GM12878 (cell line): ENCODE data around the gene MICB. TPM values are rescaled to one million over a fixed set of nuclear protein-coding genes. Genes with fewer than 3 reads are reported as not detected.

Experiments
- ATAC-seq: fragments of 200-7000 bp; cut with Tn5 transposase; 3 replicates; pipeline ENCODE4 v1.9.1; 2020; ENCODE audit warnings: mild to moderate bottlenecking, moderate library complexity
- BruUV-seq: library from RNA; stranded (reverse); fragments of 400-500 nt; replicated peaks from 2 replicates; lab custom pipeline; 2021; lab: Mats Ljungman, UMichigan
- CTCF ChIA-PET: fragments of 300-600 bp; sonication (Branson Sonifier 250); formaldehyde crosslinking; extraction: SDS; loops from one replicate; lab custom pipeline; 2021; ENCODE audit warnings: inconsistent platforms; lab: Yijun Ruan, JAX
- POLR2A ChIA-PET: fragments of 350-600 bp; formaldehyde crosslinking; extraction: SDS; loops from one replicate; lab custom pipeline; 2021; ENCODE audit warnings: inconsistent platforms; lab: Charles Lee
- RAD21 ChIA-PET: fragments of 300-600 bp; sonication (Branson Sonifier 250); formaldehyde crosslinking; loops from one replicate; lab custom pipeline; 2023; ENCODE audit warnings: antibody characterized with exemption; ENCODE audit not compliant: unreplicated experiment; lab: Charles Lee
- SMC1A ChIA-PET: fragments of 300-600 bp; sonication (Branson Sonifier 250); formaldehyde crosslinking; loops from one replicate; lab custom pipeline; 2023; ENCODE audit not compliant: unreplicated experiment, uncharacterized antibody; lab: Charles Lee
- DNase-seq: peaks from one replicate; pipeline ENCODE4 v3.0.0-alpha.2; 2011; ENCODE audit warnings: low read depth, low spot score
- FAIRE-seq: peaks from 3 replicates; lab custom pipeline; 2011; peaks lifted over from hg19 to GRCh38; lab: Jason Lieb, UNC
- H2AFZ ChIP-seq: 2 replicates; pipeline ENCODE4 v1.6.0; 2011; ENCODE audit warnings: low read depth, low read length, control low read depth; ENCODE audit not compliant: control insufficient read depth
- H3K27ac ChIP-seq: 2 replicates; pipeline ENCODE4 v1.5.1; 2011; ENCODE audit warnings: control low read depth; ENCODE audit not compliant: control insufficient read depth, insufficient read depth
- H3K27me3 ChIP-seq, 2 experiments: replicated peaks in 1 of 2; 2 replicates each; pipeline versions ENCODE4 v1.6.0 to v1.6.1; 2011; ENCODE audit warnings: low read length in 1 of 2; ENCODE audit not compliant: control insufficient read depth in 2 of 2, insufficient read depth in 2 of 2
- H3K36me3 ChIP-seq, 2 experiments: 2 replicates each; pipeline ENCODE4 v1.5.1; 2011; ENCODE audit warnings: low read length in 1 of 2; ENCODE audit not compliant: control insufficient read depth in 2 of 2, insufficient read depth in 2 of 2
- H3K4me1 ChIP-seq: 2 replicates; pipeline ENCODE4 v1.6.1; 2011; ENCODE audit warnings: mild to moderate bottlenecking, low read length, moderate library complexity, mixed read lengths; ENCODE audit not compliant: control insufficient read depth, insufficient read depth
- H3K4me2 ChIP-seq: 2 replicates; pipeline ENCODE4 v1.6.0; 2011; ENCODE audit warnings: control low read depth; ENCODE audit not compliant: control insufficient read depth, insufficient read depth
- H3K4me3 ChIP-seq: fragments of 200-600 bp; sonication (generic); 2 replicates; pipeline ENCODE4 v1.5.1; 2016
- H3K79me2 ChIP-seq: 2 replicates; pipeline ENCODE4 v1.6.0; 2011; ENCODE audit warnings: low read length; ENCODE audit not compliant: control insufficient read depth, insufficient read depth
- H3K9ac ChIP-seq: 2 replicates; pipeline ENCODE4 v1.8.0; 2011; ENCODE audit warnings: low read length, control low read depth, mixed read lengths; ENCODE audit not compliant: control insufficient read depth, insufficient read depth
- H3K9me3 ChIP-seq: replicated peaks from 3 replicates; pipeline ENCODE4 v1.5.1; 2011; ENCODE audit warnings: mild to moderate bottlenecking, low read length; ENCODE audit not compliant: control insufficient read depth, insufficient read depth
- H4K20me1 ChIP-seq: 2 replicates; pipeline ENCODE4 v1.6.0; 2011; ENCODE audit not compliant: control insufficient read depth, insufficient read depth
- ASH2L ChIP-seq: fragments of 300-600, 200-600 bp; sonication (generic); IDR thresholded peaks from 2 replicates; pipeline ENCODE4 v1.6.1; 2017; ENCODE audit warnings: low read depth, mild to moderate bottlenecking, borderline replicate concordance
- BHLHE40 ChIP-seq, 2 experiments: fragments of 450-650 bp in 1 of 2; IDR thresholded peaks; 2 replicates each; pipeline ENCODE4 v1.6.1; 2011 to 2017; ENCODE audit warnings: low read depth in 2 of 2, borderline replicate concordance in 1 of 2, improper control_type of control experiment in 1 of 2, low read length in 1 of 2, mild to moderate bottlenecking in 1 of 2
- CREB1 ChIP-seq: IDR thresholded peaks from 2 replicates; pipeline ENCODE4 v1.6.1; 2012; ENCODE audit warnings: low read depth, mild to moderate bottlenecking, inconsistent platforms
- RBBP5 ChIP-seq: fragments of 200-600 bp; sonication (generic); conservative IDR thresholded peaks from 2 replicates; pipeline ENCODE4 v1.6.1; 2016
- RFX5 ChIP-seq: IDR thresholded peaks from 2 replicates; pipeline ENCODE4 v1.6.1; 2011; ENCODE audit warnings: low read depth, low read length, improper control_type of control experiment
- SIN3A ChIP-seq: IDR thresholded peaks from 2 replicates; pipeline ENCODE4 v1.6.1; 2012; ENCODE audit warnings: low read depth, low read length, improper control_type of control experiment
- SP1 ChIP-seq: IDR thresholded peaks from one replicate; pipeline ENCODE4 v1.6.1; 2011; ENCODE audit warnings: low read depth, low read length
- SPI1 ChIP-seq: IDR thresholded peaks from 2 replicates; pipeline ENCODE4 v1.6.1; 2011; ENCODE audit warnings: low read depth, mild to moderate bottlenecking, low read length, moderate library complexity, borderline replicate concordance; ENCODE audit not compliant: insufficient read depth
- SUZ12 ChIP-seq: fragments of 200-600 bp; sonication (generic); IDR thresholded peaks from one replicate; pipeline ENCODE4 v1.6.1; 2018; ENCODE audit warnings: antibody characterized with exemption, mild to moderate bottlenecking; ENCODE audit not compliant: unreplicated experiment
- TARDBP ChIP-seq: IDR thresholded peaks from 2 replicates; pipeline ENCODE4 v1.6.1; 2016; ENCODE audit warnings: borderline replicate concordance
- YBX1 ChIP-seq: fragments of 450-650 bp; IDR thresholded peaks from 2 replicates; pipeline ENCODE4 v1.6.1; 2016; ENCODE audit warnings: antibody characterized with exemption
- ZBTB4 ChIP-seq: fragments of 450-650 bp; formaldehyde crosslinking; IDR thresholded peaks from 2 replicates; pipeline ENCODE4 v1.4.0; 2022; ENCODE audit warnings: mild to moderate bottlenecking, moderate library complexity
- WGBS: methylation state at CpG from one replicate; pipeline ENCODE4 v1.1.6; 2016; ENCODE audit warnings: low lambda C conversion rate; ENCODE audit not compliant: insufficient replicate concordance, insufficient coverage; ENCODE audit errors: missing lambda C conversion rate; 5-methylcytosine and 5-hydroxymethylcytosine counted together
- in situ Hi-C: fragments of 300-500 bp; cut with MboI; formaldehyde crosslinking; loops from 9 replicates; pipeline ENCODE4 v1.14.3; 2018; ENCODE audit warnings: mixed read lengths
- intact Hi-C: fragments of 100-400 bp; cut with micrococcal nuclease; formaldehyde crosslinking; loops from one replicate; pipeline ENCODE4 v1.14.2; 2022; ENCODE audit not compliant: unreplicated experiment
- polyA plus RNA-seq, 11 experiments: library from polyadenylated mRNA; depleted of rRNA in 4 of 11; unstranded in 6 of 11; stranded (reverse) in 5 of 11; fragments of >200 nt; fragmentation: Nextera tagmentation in 4 of 11; fragmentation: Illumina TruSeq in 1 of 11; extraction: Ambion mirVana in 4 of 11; extraction: Trizol in 1 of 11; gene quantifications; 1 replicate in 1 of 11; 2 replicates in 10 of 11; pipeline versions ENCODE4 v1.2.1 to v1.2.3, GENCODE V29; 2011 to 2016; ENCODE audit warnings: inconsistent platforms in 2 of 11, missing spikeins in 2 of 11, low read depth in 1 of 11
- total RNA-seq, 4 experiments: library from RNA; depleted of rRNA in 3 of 4; stranded (reverse); fragments of >200 nt in 3 of 4; fragmentation: Illumina TruSeq in 1 of 4; extraction: Trizol in 1 of 4; gene quantifications; 2 replicates each; pipeline versions ENCODE4 v1.2.1 to v1.2.3, GENCODE V29; 2013 to 2021
- TF ChIP-seq, protein P1 (sequence below): fragments of 450-650 bp; IDR thresholded peaks from 2 replicates; pipeline ENCODE4 v1.6.1; 2016; ENCODE audit warnings: mild to moderate bottlenecking
- TF ChIP-seq, protein P2 (sequence below): fragments of 450-650 bp; formaldehyde crosslinking; IDR thresholded peaks from 2 replicates; pipeline ENCODE4 v1.4.0; 2020; ENCODE audit warnings: mild to moderate bottlenecking, moderate library complexity
- TF ChIP-seq, protein P3 (sequence below): fragments of 450-650 bp; conservative IDR thresholded peaks from 2 replicates; pipeline ENCODE4 v1.6.1; 2017; ENCODE audit warnings: mild to moderate bottlenecking, moderate library complexity

The MICB gene
- total and polyA plus RNA-seq, 10 of the 15 experiments (the other 5 are each of a cell fraction or from before 2014, with no cell fraction given): 9.0 to 37.1 (median 17.8) TPM

DNA sequence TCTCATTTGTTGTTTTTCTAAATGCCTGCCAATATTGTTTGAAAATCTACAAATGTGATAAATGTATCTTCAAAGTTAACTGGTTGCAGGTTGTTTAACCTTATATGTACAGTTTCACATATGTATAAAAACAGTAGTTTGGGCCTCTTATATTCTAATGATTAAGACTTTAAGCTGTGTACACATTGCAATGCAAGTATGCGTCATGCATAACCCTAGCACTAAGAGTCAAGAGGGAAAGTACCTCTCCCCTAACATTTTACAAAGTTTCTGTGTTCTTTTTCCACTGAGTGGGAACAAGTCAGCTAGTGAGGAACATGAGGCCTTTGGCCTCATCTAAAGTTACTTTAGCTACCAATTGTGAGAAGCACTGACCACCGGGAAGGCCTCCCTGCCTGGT is 25.7 kb upstream of the MICB start:
- BruUV-seq: no TSS peak
- no peak for TF ChIP-seq SP1
- TF ChIP-seq BHLHE40 (IDR thresholded peaks at IDR 0.05; ENCODE audit: borderline replicate concordance in 1 of 2, low read depth in 2 of 2, low read length in 1 of 2): no peak
- TF ChIP-seq SUZ12: no peak
- TF ChIP-seq RFX5: no peak
- TF ChIP-seq SPI1: no peak
- TF ChIP-seq CREB1: no peak
- no peak for TF ChIP-seq RBBP5
- no peak for TF ChIP-seq TARDBP
- no peak for TF ChIP-seq YBX1
- TF ChIP-seq, protein P1, sequence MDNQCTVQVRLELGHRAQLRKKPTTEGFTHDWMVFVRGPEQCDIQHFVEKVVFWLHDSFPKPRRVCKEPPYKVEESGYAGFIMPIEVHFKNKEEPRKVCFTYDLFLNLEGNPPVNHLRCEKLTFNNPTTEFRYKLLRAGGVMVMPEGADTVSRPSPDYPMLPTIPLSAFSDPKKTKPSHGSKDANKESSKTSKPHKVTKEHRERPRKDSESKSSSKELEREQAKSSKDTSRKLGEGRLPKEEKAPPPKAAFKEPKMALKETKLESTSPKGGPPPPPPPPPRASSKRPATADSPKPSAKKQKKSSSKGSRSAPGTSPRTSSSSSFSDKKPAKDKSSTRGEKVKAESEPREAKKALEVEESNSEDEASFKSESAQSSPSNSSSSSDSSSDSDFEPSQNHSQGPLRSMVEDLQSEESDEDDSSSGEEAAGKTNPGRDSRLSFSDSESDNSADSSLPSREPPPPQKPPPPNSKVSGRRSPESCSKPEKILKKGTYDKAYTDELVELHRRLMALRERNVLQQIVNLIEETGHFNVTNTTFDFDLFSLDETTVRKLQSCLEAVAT: no peak
- no peak for TF ChIP-seq ZBTB4 (CRISPR knock-in tag)
- no peak for TF ChIP-seq SIN3A
- TF ChIP-seq, protein P2, sequence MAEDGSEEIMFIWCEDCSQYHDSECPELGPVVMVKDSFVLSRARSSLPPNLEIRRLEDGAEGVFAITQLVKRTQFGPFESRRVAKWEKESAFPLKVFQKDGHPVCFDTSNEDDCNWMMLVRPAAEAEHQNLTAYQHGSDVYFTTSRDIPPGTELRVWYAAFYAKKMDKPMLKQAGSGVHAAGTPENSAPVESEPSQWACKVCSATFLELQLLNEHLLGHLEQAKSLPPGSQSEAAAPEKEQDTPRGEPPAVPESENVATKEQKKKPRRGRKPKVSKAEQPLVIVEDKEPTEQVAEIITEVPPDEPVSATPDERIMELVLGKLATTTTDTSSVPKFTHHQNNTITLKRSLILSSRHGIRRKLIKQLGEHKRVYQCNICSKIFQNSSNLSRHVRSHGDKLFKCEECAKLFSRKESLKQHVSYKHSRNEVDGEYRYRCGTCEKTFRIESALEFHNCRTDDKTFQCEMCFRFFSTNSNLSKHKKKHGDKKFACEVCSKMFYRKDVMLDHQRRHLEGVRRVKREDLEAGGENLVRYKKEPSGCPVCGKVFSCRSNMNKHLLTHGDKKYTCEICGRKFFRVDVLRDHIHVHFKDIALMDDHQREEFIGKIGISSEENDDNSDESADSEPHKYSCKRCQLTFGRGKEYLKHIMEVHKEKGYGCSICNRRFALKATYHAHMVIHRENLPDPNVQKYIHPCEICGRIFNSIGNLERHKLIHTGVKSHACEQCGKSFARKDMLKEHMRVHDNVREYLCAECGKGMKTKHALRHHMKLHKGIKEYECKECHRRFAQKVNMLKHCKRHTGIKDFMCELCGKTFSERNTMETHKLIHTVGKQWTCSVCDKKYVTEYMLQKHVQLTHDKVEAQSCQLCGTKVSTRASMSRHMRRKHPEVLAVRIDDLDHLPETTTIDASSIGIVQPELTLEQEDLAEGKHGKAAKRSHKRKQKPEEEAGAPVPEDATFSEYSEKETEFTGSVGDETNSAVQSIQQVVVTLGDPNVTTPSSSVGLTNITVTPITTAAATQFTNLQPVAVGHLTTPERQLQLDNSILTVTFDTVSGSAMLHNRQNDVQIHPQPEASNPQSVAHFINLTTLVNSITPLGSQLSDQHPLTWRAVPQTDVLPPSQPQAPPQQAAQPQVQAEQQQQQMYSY: no peak
- TF ChIP-seq, protein P3, sequence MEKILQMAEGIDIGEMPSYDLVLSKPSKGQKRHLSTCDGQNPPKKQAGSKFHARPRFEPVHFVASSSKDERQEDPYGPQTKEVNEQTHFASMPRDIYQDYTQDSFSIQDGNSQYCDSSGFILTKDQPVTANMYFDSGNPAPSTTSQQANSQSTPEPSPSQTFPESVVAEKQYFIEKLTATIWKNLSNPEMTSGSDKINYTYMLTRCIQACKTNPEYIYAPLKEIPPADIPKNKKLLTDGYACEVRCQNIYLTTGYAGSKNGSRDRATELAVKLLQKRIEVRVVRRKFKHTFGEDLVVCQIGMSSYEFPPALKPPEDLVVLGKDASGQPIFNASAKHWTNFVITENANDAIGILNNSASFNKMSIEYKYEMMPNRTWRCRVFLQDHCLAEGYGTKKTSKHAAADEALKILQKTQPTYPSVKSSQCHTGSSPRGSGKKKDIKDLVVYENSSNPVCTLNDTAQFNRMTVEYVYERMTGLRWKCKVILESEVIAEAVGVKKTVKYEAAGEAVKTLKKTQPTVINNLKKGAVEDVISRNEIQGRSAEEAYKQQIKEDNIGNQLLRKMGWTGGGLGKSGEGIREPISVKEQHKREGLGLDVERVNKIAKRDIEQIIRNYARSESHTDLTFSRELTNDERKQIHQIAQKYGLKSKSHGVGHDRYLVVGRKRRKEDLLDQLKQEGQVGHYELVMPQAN: no peak
- no peak for TF ChIP-seq ASH2L

More for the DNA sequence above, 25.7 kb upstream of the MICB start:
- H3K4me1 ChIP-seq: peaks cover 4% of the 10 kb centered on the region; the same call in 1 of the 2 replicates
- no peak overlapping the region for H3K4me3 ChIP-seq
- WGBS: 95% methylated on average over 2 of the region's 2 CpGs
- no peak overlapping the region for H2AFZ ChIP-seq
- no peaks in the 10 kb centered on the region for H4K20me1 ChIP-seq
- FAIRE-seq (no peak), DNase-seq (no peak), ATAC-seq (no peak)
- no peaks in the 10 kb centered on the region for H3K9me3 ChIP-seq
- ChIA-PET POLR2A (no interaction called here), CTCF (no interaction called here), RAD21 (no interaction called here), SMC1A (no interaction called here)
- H3K36me3 ChIP-seq: peaks cover 0 to 3% of the 10 kb centered on the region in 2 experiments; a peak in 2 of 4 replicates
- H3K27ac ChIP-seq: no peak overlapping the region
- H3K9ac ChIP-seq: no peak overlapping the region
- no peaks in the 10 kb centered on the region for H3K27me3 ChIP-seq
- intact Hi-C loops (no loop called here), in situ Hi-C loops (no loop called here)
- peaks cover 2% of the 10 kb centered on the region; the same call in 1 of the 2 replicates for H3K79me2 ChIP-seq
- H3K4me2 ChIP-seq: no peak overlapping the region
